ENCODE measurements around the gene RPL10L. TPM values are rescaled to one million over a fixed set of nuclear protein-coding genes. Genes with fewer than 3 reads are reported as not detected.

Gene RPL10L
- total and polyA plus RNA-seq, 2 of the 8 experiments (the other 6 are each of a cell fraction or from before 2014, with no cell fraction given) = not detected

- TF ChIP-seq SP4 (IDR thresholded peaks at IDR 0.05; ENCODE audit: low read length) (no peak), GTF2F1 (IDR thresholded peaks at IDR 0.05; ENCODE audit: borderline replicate concordance, low read depth, low read length) (no peak)
These were observed 35.1 kb upstream of the RPL10L start (continued) for GRCh38 chr14:46686652-46687051.

Data from H1 (cell line).